Naive thymus-derived CD4-positive, alpha-beta T cell (primary cell): Measurements from ENCODE around the gene IBTK. TPM values are rescaled to one million over a fixed set of nuclear protein-coding genes. Genes with fewer than 3 reads are reported as not detected.
"Not testable (repeated sequence)": the region's sequence is repeated elsewhere in the genome, so short reads cannot be mapped to it uniquely, and the experiment has no call there.

Source experiments
- ATAC-seq: fragments of 150-1000 bp; cut with Tn5 transposase; 2 replicates; pipeline ENCODE4 v1.10.0; 2021; ENCODE audit warnings: mild to moderate bottlenecking, moderate library complexity
- CTCF ChIA-PET: fragments of 350-600 bp; sonication (Branson Sonifier 250); formaldehyde crosslinking; loops from one replicate; lab custom pipeline; 2021; ENCODE audit warnings: antibody characterized with exemption; lab: Charles Lee
- POLR2A ChIA-PET: fragments of 350-600 bp; sonication (Branson Sonifier 250); formaldehyde crosslinking; loops from one replicate; lab custom pipeline; 2021; ENCODE audit warnings: antibody characterized with exemption, inconsistent platforms; lab: Charles Lee
- DNase-seq, 9 donors: peaks; one replicate each; pipeline versions ENCODE4 v3.0.0 to v3.0.0-alpha.2; 2020 to 2022; ENCODE audit warnings: mixed read lengths in 1 of 9
- H3K27ac ChIP-seq: one replicate; pipeline ENCODE4 v1.7.0; 2013; ENCODE audit warnings: mild to moderate bottlenecking, low read depth, low read length, moderate library complexity
- H3K27me3 ChIP-seq, 2 donors: one replicate each; pipeline ENCODE4 v1.7.0; 2013; ENCODE audit warnings: low read length in 2 of 2, mild to moderate bottlenecking in 2 of 2, moderate library complexity in 2 of 2; ENCODE audit not compliant: control insufficient read depth in 2 of 2, insufficient read depth in 2 of 2
- H3K36me3 ChIP-seq, 3 experiments: 1 replicate in 2 of 3; 2 replicates in 1 of 3; pipeline ENCODE4 v1.7.0; 2013; ENCODE audit warnings: low read length in 3 of 3, mild to moderate bottlenecking in 3 of 3, moderate library complexity in 1 of 3; ENCODE audit not compliant: insufficient read depth in 3 of 3, control insufficient read depth in 2 of 3
- H3K4me1 ChIP-seq, 2 donors: one replicate each; pipeline ENCODE4 v1.7.0; 2013; ENCODE audit warnings: low read length in 2 of 2, mild to moderate bottlenecking in 2 of 2, moderate library complexity in 1 of 2; ENCODE audit not compliant: control insufficient read depth in 2 of 2, insufficient read depth in 2 of 2
- H3K4me3 ChIP-seq: 2 replicates; pipeline ENCODE4 v1.7.0; 2013; ENCODE audit warnings: mild to moderate bottlenecking, low read length
- H3K9me3 ChIP-seq, 3 experiments: 1 replicate in 2 of 3; 2 replicates in 1 of 3; pipeline ENCODE4 v1.7.0; 2013; ENCODE audit warnings: low read length in 3 of 3; ENCODE audit not compliant: control insufficient read depth in 2 of 3
- H3K27ac Mint-ChIP-seq, 9 donors: one replicate each; pipeline ENCODE4 v1.8.0; 2020 to 2022; ENCODE audit warnings: mixed read lengths in 9 of 9, mild to moderate bottlenecking in 8 of 9, moderate library complexity in 5 of 9, inconsistent platforms in 2 of 9
- H3K27me3 Mint-ChIP-seq, 5 donors: one replicate each; pipeline ENCODE4 v1.8.0; 2021 to 2022; ENCODE audit warnings: mixed read lengths in 5 of 5, mild to moderate bottlenecking in 1 of 5
- H3K36me3 Mint-ChIP-seq, 5 donors: one replicate each; pipeline ENCODE4 v1.8.0; 2020 to 2022; ENCODE audit warnings: mixed read lengths in 5 of 5, mild to moderate bottlenecking in 3 of 5, inconsistent platforms in 1 of 5
- H3K4me1 Mint-ChIP-seq, 7 donors: one replicate each; pipeline ENCODE4 v1.8.0; 2020 to 2022; ENCODE audit warnings: mixed read lengths in 7 of 7, mild to moderate bottlenecking in 3 of 7, inconsistent platforms in 1 of 7
- H3K4me3 Mint-ChIP-seq, 10 donors: one replicate each; pipeline ENCODE4 v1.8.0; 2020 to 2022; ENCODE audit warnings: mild to moderate bottlenecking in 10 of 10, mixed read lengths in 10 of 10, moderate library complexity in 6 of 10, inconsistent platforms in 2 of 10
- H3K9me3 Mint-ChIP-seq, 11 donors: one replicate each; pipeline ENCODE4 v1.8.0; 2020 to 2022; ENCODE audit warnings: mixed read lengths in 11 of 11, mild to moderate bottlenecking in 4 of 11, inconsistent platforms in 1 of 11, moderate library complexity in 1 of 11
- intact Hi-C, 2 donors: fragments of 100-400 bp; cut with micrococcal nuclease; formaldehyde crosslinking; loops; one replicate each; pipeline ENCODE4 v1.15.1; 2023
- polyA plus RNA-seq, 2 donors: library from polyadenylated mRNA; unstranded; fragments of 300-500 nt; fragmentation: Illumina TruSeq; gene quantifications; one replicate each; pipeline ENCODE4 v1.2.3, GENCODE V29; 2021
- total RNA-seq, 6 experiments: library from RNA in 5 of 6; stranded (reverse) in 5 of 6; gene quantifications; 1 replicate in 5 of 6; 2 replicates in 1 of 6; pipeline ENCODE4 v1.2.3 and lab custom pipeline; 2021 to 2026

The IBTK gene
- total and polyA plus RNA-seq, 7 experiments from 2014 or later: 15.6 to 35.8 (median 19.6) TPM

- no peak overlapping the region for H3K4me3 ChIP-seq
- ATAC-seq (no peak), DNase-seq (no peak)
- intact Hi-C loops: no loop called here
- POLR2A ChIA-PET: no interaction called here
- Mint-ChIP-seq H3K36me3 (peaks cover 10 to 44% (median 30%) of the 10 kb centered on the region in 5 donors), H3K27ac (no peak overlapping the region), H3K4me3 (no peak overlapping the region), H3K9me3 (no peaks in the 10 kb centered on the region), H3K4me1 (peaks cover 0 to 3% (median 0%) of the 10 kb centered on the region in 7 donors), H3K27me3 (no peaks in the 10 kb centered on the region)
- no peaks in the 10 kb centered on the region for H3K9me3 ChIP-seq
- H3K27me3 ChIP-seq: no peaks in the 10 kb centered on the region
- H3K36me3 ChIP-seq: peaks cover 0 to 30% (median 3%) of the 10 kb centered on the region in 3 experiments
- no peaks in the 10 kb centered on the region for H3K4me1 ChIP-seq
- no peak overlapping the region for H3K27ac ChIP-seq
- CTCF ChIA-PET: no interaction called here
These were observed 70.9 kb downstream of the IBTK start for GRCh38 chr6:82176616-82177015.

GRCh38 chr6:82172594-82172993, 75.0 kb downstream of the IBTK start:
- ChIA-PET CTCF (interaction anchor here (0.6 kb wide), 1 partner anchor 1277 kb away, joined by 3 read pairs; no protein-coding TSS in a partner anchor), POLR2A (no interaction called here)
- ATAC-seq (no peak), DNase-seq (no peak)
- peaks cover 10 to 61% (median 33%) of the 10 kb centered on the region in 5 donors for H3K36me3 Mint-ChIP-seq
- H3K9me3 ChIP-seq: no peaks in the 10 kb centered on the region
- H3K27ac Mint-ChIP-seq: peak overlapping the region in 1 of 9 donors; percentile 33
- H3K9me3 Mint-ChIP-seq: no peaks in the 10 kb centered on the region
- H3K27me3 ChIP-seq: no peaks in the 10 kb centered on the region
- H3K4me3 ChIP-seq: no peak overlapping the region
- intact Hi-C loops: no loop called here
- H3K4me1 Mint-ChIP-seq: peaks cover 0 to 4% (median 0%) of the 10 kb centered on the region in 7 donors
- no peak overlapping the region for H3K4me3 Mint-ChIP-seq
- H3K27me3 Mint-ChIP-seq: no peaks in the 10 kb centered on the region
- no peaks in the 10 kb centered on the region for H3K4me1 ChIP-seq
- no peak overlapping the region for H3K27ac ChIP-seq
- peaks cover 0 to 37% (median 0%) of the 10 kb centered on the region in 3 experiments for H3K36me3 ChIP-seq

- ATAC-seq: no peak
- H3K4me3 Mint-ChIP-seq: no peak overlapping the region
- peaks cover 10 to 65% (median 39%) of the 10 kb centered on the region in 5 donors for H3K36me3 Mint-ChIP-seq
- POLR2A ChIA-PET: no interaction called here
- Histone ChIP-seq H3K9me3 (no peaks in the 10 kb centered on the region), H3K4me3 (no peak overlapping the region), H3K27me3 (no peaks in the 10 kb centered on the region), H3K4me1 (no peaks in the 10 kb centered on the region), H3K27ac (no peak overlapping the region), H3K36me3 (peaks cover 0 to 37% (median 0%) of the 10 kb centered on the region in 3 experiments)
- intact Hi-C loops: no loop called here
- no peak for DNase-seq
- H3K4me1 Mint-ChIP-seq: peaks cover 0 to 4% (median 0%) of the 10 kb centered on the region in 7 donors
- peaks cover 0 to 5% (median 0%) of the 10 kb centered on the region in 11 donors for H3K9me3 Mint-ChIP-seq
- H3K27me3 Mint-ChIP-seq: no peaks in the 10 kb centered on the region
- CTCF ChIA-PET: interaction anchor here (0.6 kb wide), 1 partner anchor 91 kb away, joined by 6 read pairs; no protein-coding TSS in a partner anchor
- H3K27ac Mint-ChIP-seq: peak overlapping the region in 1 of 9 donors; percentile 12
These were observed 78.2 kb downstream of the IBTK start for GRCh38 chr6:82169138-82169876.

GRCh38 chr6:82166493-82166892, 81.1 kb downstream of the IBTK start:
- DNase-seq: no peak
- Histone ChIP-seq H3K27me3 (no peaks in the 10 kb centered on the region), H3K36me3 (peaks cover 0 to 17% (median 0%) of the 10 kb centered on the region in 3 experiments), H3K27ac (no peak overlapping the region), H3K4me3 (no peak overlapping the region), H3K4me1 (no peaks in the 10 kb centered on the region), H3K9me3 (no peaks in the 10 kb centered on the region)
- Mint-ChIP-seq H3K4me3 (no peak overlapping the region), H3K4me1 (peaks cover 0 to under 1% (median 0%) of the 10 kb centered on the region in 7 donors), H3K36me3 (peaks cover 3 to 44% (median 24%) of the 10 kb centered on the region in 5 donors), H3K27ac (no peak overlapping the region), H3K9me3 (peaks cover 0 to 5% (median 0%) of the 10 kb centered on the region in 11 donors), H3K27me3 (no peaks in the 10 kb centered on the region)
- POLR2A ChIA-PET: no interaction called here
- ATAC-seq: no peak
- CTCF ChIA-PET: no interaction called here
- intact Hi-C loops: no loop called here

- Histone ChIP-seq H3K27me3 (no peaks in the 10 kb centered on the region), H3K9me3 (no peaks in the 10 kb centered on the region), H3K27ac (no peak overlapping the region), H3K36me3 (no peaks in the 10 kb centered on the region), H3K4me1 (no peaks in the 10 kb centered on the region), H3K4me3 (no peak overlapping the region)
- intact Hi-C loops: no loop called here
- Mint-ChIP-seq H3K27me3 (no peaks in the 10 kb centered on the region), H3K4me1 (no peaks in the 10 kb centered on the region), H3K27ac (peak overlapping the region in 1 of 9 donors; percentile 62), H3K4me3 (no peak overlapping the region), H3K9me3 (peaks cover 0 to 12% (median 2%) of the 10 kb centered on the region in 11 donors), H3K36me3 (peaks cover 0 to 9% (median 0%) of the 10 kb centered on the region in 5 donors)
- ChIA-PET CTCF (interaction anchor here (0.6 kb wide), 1 partner anchor 37 kb away, joined by 3 read pairs; no protein-coding TSS in a partner anchor), POLR2A (no interaction called here)
- ATAC-seq (no peak), DNase-seq (no peak)
These were observed 87.1 kb downstream of the IBTK start for GRCh38 chr6:82160255-82160990.

GRCh38 chr6:82152786-82153185, 94.8 kb downstream of the IBTK start:
- POLR2A ChIA-PET, CTCF ChIA-PET, H3K4me1 Mint-ChIP-seq, H3K27me3 Mint-ChIP-seq, ATAC-seq, H3K4me3 Mint-ChIP-seq, H3K9me3 ChIP-seq, DNase-seq, intact Hi-C loops, H3K36me3 ChIP-seq, H3K27me3 ChIP-seq, H3K27ac Mint-ChIP-seq, H3K4me1 ChIP-seq, H3K27ac ChIP-seq, H3K4me3 ChIP-seq: not testable (repeated sequence)
- Mint-ChIP-seq H3K36me3 (peaks cover 0 to 20% (median 12%) of the 10 kb centered on the region in 5 donors), H3K9me3 (peaks cover 0 to 50% (median 11%) of the 10 kb centered on the region in 11 donors)
